Esophagus muscularis mucosa (tissue), 4 donors: ENCODE measurements around the gene UGT3A2. TPM values are rescaled to one million over a fixed set of nuclear protein-coding genes. Genes with fewer than 3 reads are reported as not detected.
A peak's percentile ranks its signal among the peaks of the same experiment; 100 is the strongest.

ENCODE experiments used
- DNase-seq: peaks from one replicate; pipeline ENCODE4 v3.0.0-alpha.2; 2017; ENCODE audit errors: extremely low spot score
- H3K27ac ChIP-seq, 4 donors: fragments of 200-600 bp; sonication (generic); replicated peaks in 1 of 4; 1 replicate in 3 of 4; 2 replicates in 1 of 4; pipeline ENCODE4 v1.5.1; 2016 to 2019; ENCODE audit warnings: mild to moderate bottlenecking in 1 of 4
- H3K27me3 ChIP-seq, 4 donors: fragments of 200-600 bp; sonication (generic); one replicate each; pipeline versions ENCODE4 v1.5.1 to v1.6.0; 2016 to 2019
- H3K36me3 ChIP-seq, 4 donors: fragments of 200-600 bp; sonication (generic); one replicate each; pipeline ENCODE4 v1.5.1; 2016 to 2019
- H3K4me1 ChIP-seq, 4 donors: fragments of 200-600 bp; sonication (generic); one replicate each; pipeline ENCODE4 v1.5.1; 2016 to 2019
- H3K4me3 ChIP-seq, 4 donors: fragments of 200-600 bp; sonication (generic); 1 replicate in 2 of 4; 2 replicates in 2 of 4; pipeline ENCODE4 v1.5.1; 2016 to 2019; ENCODE audit warnings: mild to moderate bottlenecking in 4 of 4, moderate library complexity in 1 of 4
- H3K9me3 ChIP-seq, 4 donors: fragments of 200-600 bp; sonication (generic); 1 replicate in 3 of 4; 2 replicates in 1 of 4; pipeline ENCODE4 v1.5.1; 2016 to 2019
- EP300 ChIP-seq: sonication (generic); formaldehyde crosslinking; IDR thresholded peaks from one replicate; pipeline ENCODE4 v1.6.1; 2017; ENCODE audit warnings: antibody characterized with exemption
- POLR2A ChIP-seq: fragments of 450-650 bp; IDR thresholded peaks from one replicate; pipeline ENCODE4 v1.6.1; 2017; ENCODE audit warnings: antibody characterized with exemption, moderate library complexity, mild to moderate bottlenecking, low read depth
- POLR2AphosphoS5 ChIP-seq, 2 donors: sonication (generic); formaldehyde crosslinking; IDR thresholded peaks; one replicate each; pipeline ENCODE4 v1.6.1; 2017; ENCODE audit warnings: antibody characterized with exemption in 2 of 2
- WGBS: methylation state at CpG from one replicate; pipeline ENCODE4 v1.1.5; 2018; 5-methylcytosine and 5-hydroxymethylcytosine counted together
- intact Hi-C: fragments of 100-400 bp; cut with DNase I; formaldehyde crosslinking; loops from one replicate; pipeline ENCODE4 v1.15.1; 2023
- total RNA-seq, 4 donors: library from RNA; depleted of rRNA; stranded (reverse); fragments of >200 nt; gene quantifications; one replicate each; pipeline versions ENCODE4 v1.1.0 to v1.2.1, GENCODE V29; 2016
- TF ChIP-seq, protein P1 (sequence below), 3 experiments: fragments of 200-600 bp in 2 of 3; fragments of 450-650 bp in 1 of 3; sonication (generic) in 2 of 3; IDR thresholded peaks; one replicate each; pipeline ENCODE4 v1.5.1; 2017 to 2019; ENCODE audit warnings: antibody characterized with exemption in 3 of 3, mild to moderate bottlenecking in 2 of 3, moderate library complexity in 1 of 3

Gene UGT3A2
- total RNA-seq, 4 donors from 2014 or later = not detected

DNA sequence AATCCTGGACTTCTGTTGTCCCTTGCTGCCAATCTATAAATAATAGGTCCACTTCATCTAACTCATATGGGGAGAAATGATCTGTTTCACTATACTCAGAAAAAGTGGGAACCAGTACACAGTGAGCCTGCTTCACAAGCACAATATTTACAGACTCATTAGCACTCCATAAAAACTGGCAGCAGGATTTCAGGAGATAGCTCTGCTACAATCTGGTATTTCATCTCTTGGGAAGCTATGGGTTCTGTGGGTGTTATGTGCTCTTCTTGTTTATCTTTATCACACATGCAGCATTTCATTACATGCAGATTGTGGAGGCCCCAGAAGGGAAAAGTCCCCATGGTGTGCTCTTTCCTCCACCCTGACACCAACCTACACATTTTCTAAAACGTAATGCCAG, 33.2 kb downstream of the UGT3A2 start:
- H3K36me3 ChIP-seq = no peaks in the 10 kb centered on the region
- no peak for TF ChIP-seq POLR2AphosphoS5 (IDR thresholded peaks at IDR 0.05)
- TF ChIP-seq, protein P1, sequence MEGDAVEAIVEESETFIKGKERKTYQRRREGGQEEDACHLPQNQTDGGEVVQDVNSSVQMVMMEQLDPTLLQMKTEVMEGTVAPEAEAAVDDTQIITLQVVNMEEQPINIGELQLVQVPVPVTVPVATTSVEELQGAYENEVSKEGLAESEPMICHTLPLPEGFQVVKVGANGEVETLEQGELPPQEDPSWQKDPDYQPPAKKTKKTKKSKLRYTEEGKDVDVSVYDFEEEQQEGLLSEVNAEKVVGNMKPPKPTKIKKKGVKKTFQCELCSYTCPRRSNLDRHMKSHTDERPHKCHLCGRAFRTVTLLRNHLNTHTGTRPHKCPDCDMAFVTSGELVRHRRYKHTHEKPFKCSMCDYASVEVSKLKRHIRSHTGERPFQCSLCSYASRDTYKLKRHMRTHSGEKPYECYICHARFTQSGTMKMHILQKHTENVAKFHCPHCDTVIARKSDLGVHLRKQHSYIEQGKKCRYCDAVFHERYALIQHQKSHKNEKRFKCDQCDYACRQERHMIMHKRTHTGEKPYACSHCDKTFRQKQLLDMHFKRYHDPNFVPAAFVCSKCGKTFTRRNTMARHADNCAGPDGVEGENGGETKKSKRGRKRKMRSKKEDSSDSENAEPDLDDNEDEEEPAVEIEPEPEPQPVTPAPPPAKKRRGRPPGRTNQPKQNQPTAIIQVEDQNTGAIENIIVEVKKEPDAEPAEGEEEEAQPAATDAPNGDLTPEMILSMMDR (IDR thresholded peaks at IDR 0.05) = no peak
- TF ChIP-seq EP300 = no peak
- no peak for TF ChIP-seq POLR2A
- WGBS = 58% methylated on average over 1 of the region's 1 CpG
- DNase-seq = no peak
- intact Hi-C loops = no loop called here
- no peak overlapping the region for H3K4me3 ChIP-seq
- no peaks in the 10 kb centered on the region for H3K27me3 ChIP-seq
- no peak overlapping the region for H3K27ac ChIP-seq
- H3K4me1 ChIP-seq = no peaks in the 10 kb centered on the region
- H3K9me3 ChIP-seq = no peaks in the 10 kb centered on the region

GRCh38 chr5:36033047-36033446, 33.6 kb downstream of the UGT3A2 start:
- Histone ChIP-seq H3K36me3 (no peaks in the 10 kb centered on the region), H3K27me3 (no peaks in the 10 kb centered on the region), H3K9me3 (no peaks in the 10 kb centered on the region), H3K4me3 (no peak overlapping the region), H3K27ac (no peak overlapping the region), H3K4me1 (no peaks in the 10 kb centered on the region)
- intact Hi-C loops = no loop called here
- TF ChIP-seq POLR2AphosphoS5 (IDR thresholded peaks at IDR 0.05) (no peak), POLR2A (no peak), EP300 (no peak)
- TF ChIP-seq, protein P1 (IDR thresholded peaks at IDR 0.05) = no peak
- DNase-seq = peak; percentile 70

DNA sequence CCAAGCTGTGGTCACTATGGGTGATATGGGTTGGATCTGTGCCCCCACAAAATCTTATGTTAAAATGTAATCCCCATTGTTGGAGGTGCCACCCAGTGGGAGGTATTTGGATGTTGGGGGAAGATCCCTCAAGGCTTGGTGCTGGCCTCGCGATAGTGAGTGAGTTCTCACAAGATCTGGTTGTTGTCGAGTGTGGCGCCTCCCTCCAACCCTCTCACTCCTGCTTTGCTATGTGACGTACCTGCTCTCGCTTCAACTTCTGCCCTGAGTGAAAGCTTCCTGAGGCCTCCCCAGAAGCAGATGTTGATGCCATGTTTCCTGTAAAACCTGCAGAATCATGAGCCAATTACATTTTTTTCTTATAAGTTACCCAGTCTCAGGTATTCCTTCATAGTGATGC, 35.5 kb downstream of the UGT3A2 start:
- Histone ChIP-seq H3K4me3 (no peak overlapping the region), H3K4me1 (no peaks in the 10 kb centered on the region), H3K9me3 (no peaks in the 10 kb centered on the region), H3K27me3 (no peaks in the 10 kb centered on the region), H3K27ac (no peak overlapping the region), H3K36me3 (no peaks in the 10 kb centered on the region)
- intact Hi-C loops = no loop called here
- no peak for TF ChIP-seq POLR2AphosphoS5 (IDR thresholded peaks at IDR 0.05)
- no peak for TF ChIP-seq EP300
- TF ChIP-seq POLR2A = no peak
- TF ChIP-seq, protein P1 (IDR thresholded peaks at IDR 0.05) = no peak
- WGBS = 84% methylated on average over 6 of the region's 6 CpGs
- peak; percentile 75 for DNase-seq

DNA sequence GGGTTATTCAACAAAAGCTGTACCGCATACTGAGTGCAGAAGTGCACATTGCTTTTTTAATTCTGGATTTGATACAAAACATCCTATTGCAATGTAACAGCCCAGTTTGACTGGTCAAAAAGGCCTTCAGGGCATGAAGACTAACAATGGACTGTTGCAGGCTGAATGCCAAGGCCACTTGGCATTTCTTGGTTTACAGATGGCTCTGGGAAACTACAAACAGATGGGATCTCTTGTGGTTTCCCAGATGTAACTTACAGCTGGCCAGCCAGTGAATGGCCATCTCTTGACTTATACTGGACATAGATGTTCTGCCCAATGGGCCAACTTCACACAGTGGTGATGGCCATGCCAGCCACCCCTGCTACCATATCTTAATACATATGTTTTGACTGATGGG, 36.8 kb downstream of the UGT3A2 start:
- TF ChIP-seq, protein P1 (IDR thresholded peaks at IDR 0.05) = no peak
- intact Hi-C loops = no loop called here
- DNase-seq = peak; percentile 72
- H3K9me3 ChIP-seq = no peaks in the 10 kb centered on the region
- no peaks in the 10 kb centered on the region for H3K4me1 ChIP-seq
- H3K4me3 ChIP-seq = no peak overlapping the region
- no peak overlapping the region for H3K27ac ChIP-seq
- WGBS = 70% methylated on average over 1 of the region's 1 CpG
- no peaks in the 10 kb centered on the region for H3K36me3 ChIP-seq
- H3K27me3 ChIP-seq = no peaks in the 10 kb centered on the region

DNA sequence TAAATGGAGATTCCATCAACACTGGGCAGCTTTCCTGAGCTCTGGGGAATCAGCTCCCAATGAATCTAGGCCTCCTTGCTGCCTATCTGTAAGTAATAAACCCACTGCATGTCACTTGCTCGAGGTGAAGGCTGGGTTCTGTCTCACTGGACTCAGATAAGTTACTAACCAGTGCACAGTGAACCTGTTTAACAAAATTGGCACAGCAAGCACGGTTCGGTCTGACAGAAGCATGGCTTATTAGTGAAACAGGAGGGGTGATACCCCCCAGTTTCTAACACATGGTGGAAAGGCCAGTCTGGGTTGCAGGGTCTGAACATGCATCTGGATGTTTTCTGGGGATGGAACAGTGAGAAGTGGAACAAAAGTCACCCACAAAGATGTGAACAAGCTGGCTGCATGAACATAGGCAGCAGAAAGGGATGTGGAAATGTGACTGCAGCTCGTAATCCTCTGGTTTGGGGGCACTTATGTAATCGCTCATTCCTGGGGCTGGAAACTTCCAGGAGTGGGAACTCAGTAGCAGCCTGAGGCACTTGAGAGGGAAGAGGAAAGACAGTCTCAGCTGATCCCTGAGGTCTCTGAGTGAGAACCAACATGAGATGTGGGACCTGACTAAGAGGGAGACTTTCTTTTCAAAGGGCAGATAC, 37.7 kb downstream of the UGT3A2 start:
- H3K27me3 ChIP-seq = no peaks in the 10 kb centered on the region
- TF ChIP-seq, protein P1 (IDR thresholded peaks at IDR 0.05) = no peak
- no peak for TF ChIP-seq POLR2A
- TF ChIP-seq POLR2AphosphoS5 (IDR thresholded peaks at IDR 0.05) = no peak
- TF ChIP-seq EP300 = no peak
- 82% methylated on average over 5 of the region's 5 CpGs for WGBS
- intact Hi-C loops = no loop called here
- H3K27ac ChIP-seq = no peak overlapping the region
- no peak overlapping the region for H3K4me3 ChIP-seq
- DNase-seq = peak; percentile 74
- H3K4me1 ChIP-seq = no peaks in the 10 kb centered on the region
- no peaks in the 10 kb centered on the region for H3K9me3 ChIP-seq
- no peaks in the 10 kb centered on the region for H3K36me3 ChIP-seq
